ENCODE data around the gene ERCC4. TPM values are rescaled to one million over a fixed set of nuclear protein-coding genes. Genes with fewer than 3 reads are reported as not detected.

ERCC4 gene
- total and polyA plus RNA-seq, 2 experiments from 2014 or later = 5.4 to 21.6 TPM

- no peak for DNase-seq (ENCODE audit: low spot score)
- H4K20me1 ChIP-seq (replicated peaks; ENCODE audit: insufficient read depth) = no peaks in the 10 kb centered on the region
- no peaks in the 10 kb centered on the region for H3K9me2 ChIP-seq (ENCODE audit: insufficient read depth)
- no peaks in the 10 kb centered on the region for H3K36me3 ChIP-seq (ENCODE audit: insufficient read depth)
- no peaks in the 10 kb centered on the region for H3K27me3 ChIP-seq (ENCODE audit: insufficient read depth)
- no peaks in the 10 kb centered on the region for H3K79me2 ChIP-seq (replicated peaks; ENCODE audit: insufficient read depth)
- H3K4me1 ChIP-seq (ENCODE audit: insufficient read depth) = peaks cover 11% of the 10 kb centered on the region
- Mint-ChIP-seq H3K4me3 (no peak overlapping the region), H3K4me1 (peaks cover 22% of the 10 kb centered on the region), H3K27me3 (ENCODE audit: insufficient read depth, low read depth, poor library complexity) (peaks cover 13% of the 10 kb centered on the region), H3K36me3 (ENCODE audit: low read depth) (no peaks in the 10 kb centered on the region), H3K9me3 (no peaks in the 10 kb centered on the region), H3K27ac (no peak overlapping the region)
- no peaks in the 10 kb centered on the region for H3F3A ChIP-seq (replicated peaks; ENCODE audit: low read depth)
- ATAC-seq = no peak
- H3K4me2 ChIP-seq = no peak overlapping the region
- peak overlapping the region; percentile 83 for H2AFZ ChIP-seq
- TF ChIP-seq CREB1 (CRISPR knock-in tag; IDR thresholded peaks at IDR 0.05; ENCODE audit: low read depth) = no peak
- TF ChIP-seq EZH2phosphoT487 (IDR thresholded peaks at IDR 0.05; ENCODE audit: unreplicated experiment) = no peak
- no peak for TF ChIP-seq NANOG (IDR thresholded peaks at IDR 0.05; ENCODE audit: borderline replicate concordance)
- no peak for TF ChIP-seq JUNB (IDR thresholded peaks at IDR 0.05; ENCODE audit: unreplicated experiment)
- H3K27ac ChIP-seq (ENCODE audit: low read depth) = no peak overlapping the region
- H3K4me3 ChIP-seq = no peak overlapping the region
Measured at GRCh38 chr16:13999895-14000425, 80.0 kb downstream of the ERCC4 start.

- no peaks in the 10 kb centered on the region for H3K27me3 ChIP-seq (ENCODE audit: insufficient read depth)
- Mint-ChIP-seq H3K27ac (no peak overlapping the region), H3K4me3 (no peak overlapping the region), H3K4me1 (peaks cover 22% of the 10 kb centered on the region), H3K27me3 (ENCODE audit: insufficient read depth, low read depth, poor library complexity) (peaks cover 12% of the 10 kb centered on the region), H3K9me3 (no peaks in the 10 kb centered on the region), H3K36me3 (ENCODE audit: low read depth) (no peaks in the 10 kb centered on the region)
- H3K27ac ChIP-seq (ENCODE audit: low read depth) = no peak overlapping the region
- no peak for TF ChIP-seq JUNB (IDR thresholded peaks at IDR 0.05; ENCODE audit: unreplicated experiment)
- TF ChIP-seq REST (IDR thresholded peaks at IDR 0.05; ENCODE audit: unreplicated experiment) = no peak
- TF ChIP-seq POLR2AphosphoS5 (IDR thresholded peaks at IDR 0.05; ENCODE audit: low read depth) = no peak
- no peak for TF ChIP-seq CTCF (conservative IDR thresholded peaks at IDR 0.05; ENCODE audit: low read depth in 2 of 2)
- no peak for TF ChIP-seq EZH2 (IDR thresholded peaks at IDR 0.05; ENCODE audit: low read depth, unreplicated experiment)
- no peak for TF ChIP-seq ETS1 (IDR thresholded peaks at IDR 0.05)
- TF ChIP-seq STAT1 (IDR thresholded peaks at IDR 0.05; ENCODE audit: unreplicated experiment) = no peak
- no peak for DNase-seq (ENCODE audit: low spot score)
- peak overlapping the region; percentile 93; the same call in 1 of the 2 replicates for H2AFZ ChIP-seq
- H3K9me2 ChIP-seq (ENCODE audit: insufficient read depth) = no peaks in the 10 kb centered on the region
- no peaks in the 10 kb centered on the region for H3F3A ChIP-seq (replicated peaks; ENCODE audit: low read depth)
- no peaks in the 10 kb centered on the region for H3K36me3 ChIP-seq (ENCODE audit: insufficient read depth)
- H3K4me2 ChIP-seq = no peak overlapping the region
- no peaks in the 10 kb centered on the region for H3K79me2 ChIP-seq (replicated peaks; ENCODE audit: insufficient read depth)
- H3K4me3 ChIP-seq = no peak overlapping the region
- peaks cover 11% of the 10 kb centered on the region for H3K4me1 ChIP-seq (ENCODE audit: insufficient read depth)
- H4K20me1 ChIP-seq (replicated peaks; ENCODE audit: insufficient read depth) = no peaks in the 10 kb centered on the region
- no peak for ATAC-seq
Measured at GRCh38 chr16:14001521-14001920, 81.6 kb downstream of the ERCC4 start.

Other genes with a start within 250 kb of the ERCC4 start
- gene MRTFB, start 151.2 kb downstream of the ERCC4 start, total RNA-seq (2014; rRNA removed; shearing (Covaris generic)) = 22.2 and 22.4 TPM in 2 replicates
- gene MRTFB, start 151.2 kb downstream of the ERCC4 start, polyA plus RNA-seq (2016; fragmentation: Nextera tagmentation; extraction: Ambion mirVana) = 9.7 and 13.9 TPM in 2 replicates

All from GM23338 (cell line).